ENCODE results near the gene AUTS2.

The AUTS2 gene

DNA sequence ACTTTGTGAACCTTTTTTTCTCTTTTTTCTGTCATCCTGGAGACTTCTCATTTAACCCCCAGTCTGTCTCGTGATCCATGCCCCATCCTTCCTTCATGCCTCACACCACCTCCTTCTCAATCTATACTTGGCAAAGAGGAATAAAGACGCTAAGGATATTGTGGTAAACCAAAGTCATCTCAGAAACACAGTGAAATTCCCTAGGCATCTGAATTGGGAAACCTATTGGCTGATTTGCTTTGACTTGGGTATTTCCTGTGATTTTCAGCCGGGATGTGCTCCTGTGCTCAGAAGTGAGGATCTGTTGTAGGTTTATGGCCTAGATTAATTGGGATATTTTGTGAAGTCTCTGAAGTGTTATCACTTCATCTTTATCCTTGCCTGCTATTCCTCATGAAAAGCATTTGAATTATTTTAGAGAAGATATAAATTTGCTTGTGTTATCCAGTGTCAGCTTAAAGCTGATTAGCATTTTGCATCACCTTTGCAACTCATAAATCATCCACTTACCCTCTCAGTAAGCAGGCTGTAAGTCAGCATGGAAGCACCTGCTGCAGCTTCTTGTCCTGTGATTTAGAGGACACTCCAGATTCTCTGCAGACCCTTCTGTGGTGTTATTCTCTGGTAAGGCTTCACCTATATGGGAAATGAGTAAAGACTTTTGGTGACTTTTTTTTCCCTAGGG, 138.0 kb downstream of the AUTS2 start:
- Histone ChIP-seq H3K4me3 (ENCODE audit: low read length in 2 of 2) (no peak overlapping the region), H3K9ac (ENCODE audit: low read depth in 1 of 2, low read length in 2 of 2) (no peak overlapping the region), H3K4me1 (ENCODE audit: control insufficient read depth in 2 of 2, insufficient read depth in 2 of 2, low read length in 2 of 2) (no peaks in the 10 kb centered on the region), H3K27ac (ENCODE audit: low read depth in 2 of 2, low read length in 2 of 2) (no peak overlapping the region), H3K36me3 (ENCODE audit: control insufficient read depth in 2 of 2, insufficient read depth in 2 of 2, low read length in 2 of 2) (no peaks in the 10 kb centered on the region), H3K27me3 (ENCODE audit: control insufficient read depth in 2 of 2, insufficient read depth in 2 of 2, low read length in 2 of 2) (no peaks in the 10 kb centered on the region), H3K9me3 (ENCODE audit: control insufficient read depth in 2 of 2, low read length in 2 of 2) (no peaks in the 10 kb centered on the region)

DNA sequence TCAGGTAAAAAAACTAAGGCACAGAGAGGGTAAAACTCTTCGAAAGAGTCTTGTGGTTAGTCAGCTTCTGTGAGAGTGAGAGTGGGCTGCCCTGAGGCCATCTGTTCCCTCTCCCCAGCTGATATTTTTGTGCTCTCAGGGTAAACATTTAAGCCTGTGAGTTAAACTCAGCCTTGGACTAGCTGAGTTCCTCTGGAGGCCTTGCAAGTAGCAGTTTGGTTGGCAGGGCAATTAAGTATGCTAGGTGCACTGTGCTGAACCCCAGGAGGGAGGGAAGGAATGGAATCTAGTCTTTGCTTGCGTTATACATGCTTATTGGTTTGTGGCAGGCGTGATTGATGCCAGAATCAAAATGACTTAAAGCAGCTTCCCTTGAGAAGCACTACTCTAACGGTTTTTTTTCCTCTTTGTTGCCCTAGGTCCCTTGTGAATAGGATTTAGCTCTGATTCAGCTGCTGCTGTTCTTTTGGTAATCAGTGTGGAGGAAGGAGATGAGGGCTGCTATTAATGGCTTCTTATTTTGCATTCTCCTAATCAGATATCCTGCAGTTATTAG, 140.2 kb downstream of the AUTS2 start:
- Histone ChIP-seq H3K27ac (ENCODE audit: low read depth in 2 of 2, low read length in 2 of 2) (no peak overlapping the region), H3K4me3 (ENCODE audit: low read length in 2 of 2) (no peak overlapping the region), H3K9me3 (ENCODE audit: control insufficient read depth in 2 of 2, low read length in 2 of 2) (no peaks in the 10 kb centered on the region), H3K4me1 (ENCODE audit: control insufficient read depth in 2 of 2, insufficient read depth in 2 of 2, low read length in 2 of 2) (no peaks in the 10 kb centered on the region), H3K36me3 (ENCODE audit: control insufficient read depth in 2 of 2, insufficient read depth in 2 of 2, low read length in 2 of 2) (no peaks in the 10 kb centered on the region), H3K9ac (ENCODE audit: low read depth in 1 of 2, low read length in 2 of 2) (no peak overlapping the region), H3K27me3 (ENCODE audit: control insufficient read depth in 2 of 2, insufficient read depth in 2 of 2, low read length in 2 of 2) (no peaks in the 10 kb centered on the region)

DNA sequence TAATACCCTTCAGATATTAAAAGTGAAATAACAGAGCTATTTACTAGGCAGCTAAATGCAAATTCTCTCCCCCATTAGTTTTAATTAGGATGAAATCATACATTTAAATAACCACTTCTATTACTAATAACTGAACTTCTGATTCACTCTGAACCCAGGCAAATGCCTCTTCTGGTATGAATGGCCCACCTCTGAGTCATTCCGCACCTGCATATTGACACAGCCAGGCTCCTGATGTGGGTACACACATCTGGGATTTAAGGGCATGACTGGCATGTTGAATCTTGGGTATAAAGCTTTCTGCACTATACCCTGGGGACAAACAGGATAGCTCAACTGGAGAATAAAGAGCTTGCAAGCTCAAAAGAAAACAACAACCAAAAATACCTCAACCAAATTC, 140.9 kb downstream of the AUTS2 start:
- no peaks in the 10 kb centered on the region for H3K36me3 ChIP-seq (ENCODE audit: control insufficient read depth in 2 of 2, insufficient read depth in 2 of 2, low read length in 2 of 2)
- no peak overlapping the region for H3K4me3 ChIP-seq (ENCODE audit: low read length in 2 of 2)
- H3K9ac ChIP-seq (ENCODE audit: low read depth in 1 of 2, low read length in 2 of 2), result no peak overlapping the region
- no peaks in the 10 kb centered on the region for H3K27me3 ChIP-seq (ENCODE audit: control insufficient read depth in 2 of 2, insufficient read depth in 2 of 2, low read length in 2 of 2)
- no peak overlapping the region for H3K27ac ChIP-seq (ENCODE audit: low read depth in 2 of 2, low read length in 2 of 2)
- H3K9me3 ChIP-seq (ENCODE audit: control insufficient read depth in 2 of 2, low read length in 2 of 2), result no peaks in the 10 kb centered on the region
- no peaks in the 10 kb centered on the region for H3K4me1 ChIP-seq (ENCODE audit: control insufficient read depth in 2 of 2, insufficient read depth in 2 of 2, low read length in 2 of 2)

DNA sequence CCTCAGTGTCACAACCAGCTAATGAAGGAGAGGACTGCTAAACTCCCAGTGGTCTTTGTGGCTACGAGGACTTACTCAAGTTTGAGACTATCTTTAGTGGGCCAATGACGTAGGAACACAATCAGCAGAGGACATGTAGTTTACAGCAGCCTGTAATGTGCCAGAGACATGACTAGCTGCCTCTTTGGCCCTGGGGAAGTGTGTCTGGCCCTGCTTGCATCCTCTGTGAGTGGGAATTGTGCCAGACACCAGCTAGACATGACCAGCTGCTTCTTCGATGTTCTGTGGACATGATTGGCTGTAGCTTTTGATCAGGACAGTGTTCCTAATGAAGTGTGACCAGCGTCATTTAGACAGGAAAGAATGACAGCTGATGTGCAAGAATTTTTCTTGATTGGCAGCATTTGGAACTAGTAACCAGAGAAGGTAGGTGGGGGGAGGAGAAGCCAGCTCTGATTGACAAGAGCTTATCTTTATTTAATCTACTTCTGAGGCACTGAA, 141.7 kb downstream of the AUTS2 start:
- Histone ChIP-seq H3K27me3 (ENCODE audit: control insufficient read depth in 2 of 2, insufficient read depth in 2 of 2, low read length in 2 of 2) (no peaks in the 10 kb centered on the region), H3K9me3 (ENCODE audit: control insufficient read depth in 2 of 2, low read length in 2 of 2) (no peaks in the 10 kb centered on the region), H3K9ac (ENCODE audit: low read depth in 1 of 2, low read length in 2 of 2) (no peak overlapping the region), H3K36me3 (ENCODE audit: control insufficient read depth in 2 of 2, insufficient read depth in 2 of 2, low read length in 2 of 2) (no peaks in the 10 kb centered on the region), H3K4me1 (ENCODE audit: control insufficient read depth in 2 of 2, insufficient read depth in 2 of 2, low read length in 2 of 2) (no peaks in the 10 kb centered on the region), H3K27ac (ENCODE audit: low read depth in 2 of 2, low read length in 2 of 2) (no peak overlapping the region), H3K4me3 (ENCODE audit: low read length in 2 of 2) (no peak overlapping the region)

DNA sequence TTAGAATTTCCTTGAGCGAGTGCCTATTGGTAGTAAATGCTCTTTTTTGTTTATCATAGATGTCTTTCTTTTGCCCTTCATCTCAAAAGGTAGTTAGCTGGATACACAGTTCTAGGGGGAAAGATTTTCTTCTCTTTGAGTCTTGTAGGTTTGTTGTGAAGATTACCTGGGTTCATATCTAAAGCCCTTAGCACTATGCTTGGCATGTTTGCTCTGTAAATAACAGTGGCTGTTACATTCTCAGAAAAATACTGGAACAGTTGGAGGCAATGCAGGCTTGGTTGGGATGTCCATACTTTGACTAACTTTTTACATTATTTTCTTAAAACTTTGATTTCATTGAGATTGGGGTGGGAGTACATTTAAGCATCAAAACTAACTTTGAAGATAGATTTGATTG, 144.0 kb downstream of the AUTS2 start:
- no peaks in the 10 kb centered on the region for H3K9me3 ChIP-seq (ENCODE audit: control insufficient read depth in 2 of 2, low read length in 2 of 2)
- H3K4me1 ChIP-seq (ENCODE audit: control insufficient read depth in 2 of 2, insufficient read depth in 2 of 2, low read length in 2 of 2), result no peaks in the 10 kb centered on the region
- no peaks in the 10 kb centered on the region for H3K27me3 ChIP-seq (ENCODE audit: control insufficient read depth in 2 of 2, insufficient read depth in 2 of 2, low read length in 2 of 2)
- H3K36me3 ChIP-seq (ENCODE audit: control insufficient read depth in 2 of 2, insufficient read depth in 2 of 2, low read length in 2 of 2), result no peaks in the 10 kb centered on the region
- no peak overlapping the region for H3K4me3 ChIP-seq (ENCODE audit: low read length in 2 of 2)
- no peak overlapping the region for H3K9ac ChIP-seq (ENCODE audit: low read depth in 1 of 2, low read length in 2 of 2)
- H3K27ac ChIP-seq (ENCODE audit: low read depth in 2 of 2, low read length in 2 of 2), result no peak overlapping the region

DNA sequence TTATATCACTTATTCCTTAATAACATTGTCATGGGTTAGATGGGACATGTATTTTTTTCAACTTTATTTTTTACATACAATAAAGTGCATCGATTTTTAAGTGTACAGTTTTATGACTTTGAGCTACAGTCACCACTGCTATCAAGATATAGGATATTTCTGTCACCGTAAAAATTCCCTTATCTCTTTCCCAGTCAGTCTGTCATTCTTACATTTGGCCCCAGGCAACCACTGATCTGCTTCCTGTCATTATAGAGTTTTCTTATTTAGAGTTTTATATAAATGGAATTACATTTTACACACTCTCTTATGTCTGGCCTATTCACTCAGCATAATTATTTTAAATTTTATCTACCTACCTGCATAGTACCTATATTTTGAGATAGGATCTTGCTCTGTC, 145.2 kb downstream of the AUTS2 start:
- H3K27me3 ChIP-seq (ENCODE audit: control insufficient read depth in 2 of 2, insufficient read depth in 2 of 2, low read length in 2 of 2), result no peaks in the 10 kb centered on the region
- H3K4me1 ChIP-seq (ENCODE audit: control insufficient read depth in 2 of 2, insufficient read depth in 2 of 2, low read length in 2 of 2), result no peaks in the 10 kb centered on the region
- H3K4me3 ChIP-seq (ENCODE audit: low read length in 2 of 2), result no peak overlapping the region
- no peaks in the 10 kb centered on the region for H3K9me3 ChIP-seq (ENCODE audit: control insufficient read depth in 2 of 2, low read length in 2 of 2)
- H3K27ac ChIP-seq (ENCODE audit: low read depth in 2 of 2, low read length in 2 of 2), result no peak overlapping the region
- no peaks in the 10 kb centered on the region for H3K36me3 ChIP-seq (ENCODE audit: control insufficient read depth in 2 of 2, insufficient read depth in 2 of 2, low read length in 2 of 2)
- H3K9ac ChIP-seq (ENCODE audit: low read depth in 1 of 2, low read length in 2 of 2), result no peak overlapping the region

DNA sequence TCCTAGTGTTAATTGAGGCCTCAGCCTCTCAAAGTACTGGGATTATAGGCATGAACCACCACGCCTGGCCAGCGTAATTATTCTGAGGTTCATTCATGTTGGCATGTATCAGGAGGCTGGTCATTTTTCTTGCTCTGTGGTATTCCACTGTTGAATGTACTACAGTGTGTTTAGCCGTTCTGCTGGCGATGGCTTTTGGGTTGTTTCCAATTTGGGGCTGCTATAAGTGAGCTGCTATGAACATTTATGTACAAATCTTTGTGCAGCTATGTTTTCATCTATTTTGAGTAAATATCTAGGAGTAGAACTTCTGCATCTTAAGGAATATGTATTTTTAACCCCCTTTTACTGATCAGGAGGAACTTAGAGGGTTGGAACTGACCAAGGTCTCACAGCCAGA, 145.8 kb downstream of the AUTS2 start:
- Histone ChIP-seq H3K27me3 (ENCODE audit: control insufficient read depth in 2 of 2, insufficient read depth in 2 of 2, low read length in 2 of 2) (no peaks in the 10 kb centered on the region), H3K9ac (ENCODE audit: low read depth in 1 of 2, low read length in 2 of 2) (no peak overlapping the region), H3K4me1 (ENCODE audit: control insufficient read depth in 2 of 2, insufficient read depth in 2 of 2, low read length in 2 of 2) (no peaks in the 10 kb centered on the region), H3K27ac (ENCODE audit: low read depth in 2 of 2, low read length in 2 of 2) (no peak overlapping the region), H3K36me3 (ENCODE audit: control insufficient read depth in 2 of 2, insufficient read depth in 2 of 2, low read length in 2 of 2) (no peaks in the 10 kb centered on the region), H3K4me3 (ENCODE audit: low read length in 2 of 2) (no peak overlapping the region), H3K9me3 (ENCODE audit: control insufficient read depth in 2 of 2, low read length in 2 of 2) (no peaks in the 10 kb centered on the region)

DNA sequence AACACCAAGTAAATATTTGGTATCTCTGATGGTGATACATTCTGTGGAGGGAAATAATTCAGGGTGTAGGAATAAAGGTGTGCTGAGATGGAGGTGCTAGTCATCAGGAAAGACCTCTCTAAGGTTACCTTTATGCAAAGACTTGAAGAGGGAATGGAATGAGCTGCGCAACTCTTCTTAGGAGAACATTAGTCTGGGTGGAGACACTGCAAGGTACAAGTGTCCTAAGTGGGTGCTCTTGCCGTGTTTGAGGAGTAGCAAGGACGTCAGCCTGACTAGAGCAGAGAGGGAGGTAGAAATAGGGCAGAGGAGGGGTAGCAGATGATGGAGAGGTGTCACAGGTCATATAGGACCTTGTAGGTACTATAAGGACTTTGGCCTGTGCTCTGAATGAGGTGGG, 148.1 kb downstream of the AUTS2 start:
- H3K36me3 ChIP-seq (ENCODE audit: control insufficient read depth in 2 of 2, insufficient read depth in 2 of 2, low read length in 2 of 2), result no peaks in the 10 kb centered on the region
- no peak overlapping the region for H3K9ac ChIP-seq (ENCODE audit: low read depth in 1 of 2, low read length in 2 of 2)
- no peak overlapping the region for H3K4me3 ChIP-seq (ENCODE audit: low read length in 2 of 2)
- no peaks in the 10 kb centered on the region for H3K9me3 ChIP-seq (ENCODE audit: control insufficient read depth in 2 of 2, low read length in 2 of 2)
- no peaks in the 10 kb centered on the region for H3K27me3 ChIP-seq (ENCODE audit: control insufficient read depth in 2 of 2, insufficient read depth in 2 of 2, low read length in 2 of 2)
- H3K27ac ChIP-seq (ENCODE audit: low read depth in 2 of 2, low read length in 2 of 2), result no peak overlapping the region
- H3K4me1 ChIP-seq (ENCODE audit: control insufficient read depth in 2 of 2, insufficient read depth in 2 of 2, low read length in 2 of 2), result no peaks in the 10 kb centered on the region

DNA sequence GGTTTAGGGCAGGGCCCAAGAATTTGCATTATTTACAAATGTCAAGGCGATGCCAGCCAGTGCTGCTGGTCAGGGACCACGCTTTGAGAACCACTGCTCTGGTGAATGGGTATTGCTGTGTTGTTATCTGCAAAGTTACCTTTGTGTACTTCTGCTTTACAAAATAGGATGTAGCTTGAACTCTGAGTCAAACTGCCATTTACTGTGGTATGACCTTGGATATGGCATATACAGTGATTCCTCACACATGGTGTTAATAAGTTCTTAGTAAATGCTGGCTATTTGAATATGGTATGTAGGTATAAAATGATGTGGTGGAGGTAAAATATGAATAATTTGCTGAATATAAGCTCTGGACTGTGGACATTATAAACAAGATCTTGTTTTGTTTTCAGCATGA, 148.9 kb downstream of the AUTS2 start:
- Histone ChIP-seq H3K27ac (ENCODE audit: low read depth in 2 of 2, low read length in 2 of 2) (no peak overlapping the region), H3K27me3 (ENCODE audit: control insufficient read depth in 2 of 2, insufficient read depth in 2 of 2, low read length in 2 of 2) (no peaks in the 10 kb centered on the region), H3K9ac (ENCODE audit: low read depth in 1 of 2, low read length in 2 of 2) (no peak overlapping the region), H3K4me1 (ENCODE audit: control insufficient read depth in 2 of 2, insufficient read depth in 2 of 2, low read length in 2 of 2) (no peaks in the 10 kb centered on the region), H3K36me3 (ENCODE audit: control insufficient read depth in 2 of 2, insufficient read depth in 2 of 2, low read length in 2 of 2) (no peaks in the 10 kb centered on the region), H3K9me3 (ENCODE audit: control insufficient read depth in 2 of 2, low read length in 2 of 2) (no peaks in the 10 kb centered on the region), H3K4me3 (ENCODE audit: low read length in 2 of 2) (no peak overlapping the region)

DNA sequence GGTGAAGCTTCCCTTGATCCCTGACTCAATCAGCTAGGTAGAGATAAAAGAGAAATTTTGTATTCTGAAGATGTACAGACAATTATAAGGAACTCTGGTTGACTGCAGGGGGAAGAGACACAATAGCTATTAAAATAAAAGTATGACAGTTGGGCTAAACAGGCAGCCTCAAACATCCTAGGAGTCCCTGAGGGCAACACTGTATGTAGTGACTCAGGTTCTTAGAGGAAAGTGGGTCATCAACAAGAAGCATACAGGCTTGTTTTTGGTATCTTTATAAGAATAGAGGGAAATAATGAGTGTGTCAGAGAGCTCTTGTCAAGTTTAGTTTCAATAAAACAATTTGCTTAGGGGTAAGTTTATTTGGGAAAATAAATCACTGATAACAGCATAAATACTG, 150.3 kb downstream of the AUTS2 start:
- Histone ChIP-seq H3K4me3 (ENCODE audit: low read length in 2 of 2) (no peak overlapping the region), H3K9ac (ENCODE audit: low read depth in 1 of 2, low read length in 2 of 2) (no peak overlapping the region), H3K9me3 (ENCODE audit: control insufficient read depth in 2 of 2, low read length in 2 of 2) (no peaks in the 10 kb centered on the region)

More for the DNA sequence above, 150.3 kb downstream of the AUTS2 start:
- Histone ChIP-seq H3K27me3 (ENCODE audit: control insufficient read depth in 2 of 2, insufficient read depth in 2 of 2, low read length in 2 of 2) (no peaks in the 10 kb centered on the region), H3K27ac (ENCODE audit: low read depth in 2 of 2, low read length in 2 of 2) (no peak overlapping the region), H3K4me1 (ENCODE audit: control insufficient read depth in 2 of 2, insufficient read depth in 2 of 2, low read length in 2 of 2) (no peaks in the 10 kb centered on the region), H3K36me3 (ENCODE audit: control insufficient read depth in 2 of 2, insufficient read depth in 2 of 2, low read length in 2 of 2) (no peaks in the 10 kb centered on the region)

Measured in mucosa of rectum (tissue), 2 donors.